Fibroblast of pulmonary artery (primary cell): ENCODE data around the gene TRAF3IP1.
"Not testable (repeated sequence)": the region's sequence is repeated elsewhere in the genome, so short reads cannot be mapped to it uniquely, and the experiment has no call there.

Experiments used
- DNase-seq: peaks from one replicate; pipeline ENCODE4 v3.0.0-alpha.2; 2010; ENCODE audit warnings: low read depth
- H3K4me3 ChIP-seq: replicated peaks from 2 replicates; pipeline ENCODE4 v1.5.1; 2011; ENCODE audit warnings: low read depth, mild to moderate bottlenecking, control low read depth, low read length, moderate library complexity
- TF ChIP-seq, protein P1 (sequence below): IDR thresholded peaks from 2 replicates; pipeline ENCODE4 v1.5.1; 2011; ENCODE audit warnings: mild to moderate bottlenecking, control low read depth, low read length, inconsistent platforms; ENCODE audit errors: missing control alignments

Gene TRAF3IP1, protein sequence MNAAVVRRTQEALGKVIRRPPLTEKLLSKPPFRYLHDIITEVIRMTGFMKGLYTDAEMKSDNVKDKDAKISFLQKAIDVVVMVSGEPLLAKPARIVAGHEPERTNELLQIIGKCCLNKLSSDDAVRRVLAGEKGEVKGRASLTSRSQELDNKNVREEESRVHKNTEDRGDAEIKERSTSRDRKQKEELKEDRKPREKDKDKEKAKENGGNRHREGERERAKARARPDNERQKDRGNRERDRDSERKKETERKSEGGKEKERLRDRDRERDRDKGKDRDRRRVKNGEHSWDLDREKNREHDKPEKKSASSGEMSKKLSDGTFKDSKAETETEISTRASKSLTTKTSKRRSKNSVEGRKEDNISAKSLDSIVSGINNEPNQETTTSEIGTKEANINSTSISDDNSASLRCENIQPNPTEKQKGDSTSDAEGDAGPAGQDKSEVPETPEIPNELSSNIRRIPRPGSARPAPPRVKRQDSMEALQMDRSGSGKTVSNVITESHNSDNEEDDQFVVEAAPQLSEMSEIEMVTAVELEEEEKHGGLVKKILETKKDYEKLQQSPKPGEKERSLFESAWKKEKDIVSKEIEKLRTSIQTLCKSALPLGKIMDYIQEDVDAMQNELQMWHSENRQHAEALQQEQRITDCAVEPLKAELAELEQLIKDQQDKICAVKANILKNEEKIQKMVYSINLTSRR

DNA sequence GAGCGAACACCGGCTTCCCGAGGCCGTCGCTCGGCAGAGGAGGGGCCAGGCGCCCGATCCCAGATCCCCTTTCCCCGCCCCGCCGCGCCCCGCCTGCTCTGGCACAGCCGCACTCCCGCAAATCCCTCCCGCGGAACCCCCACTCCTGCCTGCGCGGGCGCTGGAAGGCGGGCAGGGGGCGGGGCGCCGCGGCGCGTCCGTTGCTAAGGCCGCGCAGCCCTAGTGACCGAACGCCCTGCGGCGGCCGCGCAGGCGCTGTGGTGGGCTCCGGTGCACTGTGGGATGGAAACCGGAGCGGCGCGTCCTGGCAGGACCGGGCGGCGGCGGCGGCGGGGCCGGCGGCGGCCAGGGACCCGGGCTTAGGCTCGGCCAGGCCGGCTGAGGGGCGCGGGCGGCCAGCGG is at the start of gene TRAF3IP1:
Gene TRAF3IP1 (plus strand): TSS at position 273 of the 402 bp plus-strand sequence. CDS start 145 bp downstream, outside the sequence.
- peak; percentile 92 for DNase-seq
- TF ChIP-seq, protein P1, sequence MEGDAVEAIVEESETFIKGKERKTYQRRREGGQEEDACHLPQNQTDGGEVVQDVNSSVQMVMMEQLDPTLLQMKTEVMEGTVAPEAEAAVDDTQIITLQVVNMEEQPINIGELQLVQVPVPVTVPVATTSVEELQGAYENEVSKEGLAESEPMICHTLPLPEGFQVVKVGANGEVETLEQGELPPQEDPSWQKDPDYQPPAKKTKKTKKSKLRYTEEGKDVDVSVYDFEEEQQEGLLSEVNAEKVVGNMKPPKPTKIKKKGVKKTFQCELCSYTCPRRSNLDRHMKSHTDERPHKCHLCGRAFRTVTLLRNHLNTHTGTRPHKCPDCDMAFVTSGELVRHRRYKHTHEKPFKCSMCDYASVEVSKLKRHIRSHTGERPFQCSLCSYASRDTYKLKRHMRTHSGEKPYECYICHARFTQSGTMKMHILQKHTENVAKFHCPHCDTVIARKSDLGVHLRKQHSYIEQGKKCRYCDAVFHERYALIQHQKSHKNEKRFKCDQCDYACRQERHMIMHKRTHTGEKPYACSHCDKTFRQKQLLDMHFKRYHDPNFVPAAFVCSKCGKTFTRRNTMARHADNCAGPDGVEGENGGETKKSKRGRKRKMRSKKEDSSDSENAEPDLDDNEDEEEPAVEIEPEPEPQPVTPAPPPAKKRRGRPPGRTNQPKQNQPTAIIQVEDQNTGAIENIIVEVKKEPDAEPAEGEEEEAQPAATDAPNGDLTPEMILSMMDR: no peak
- peak within 1 kb of the TSS; percentile 65 for H3K4me3 ChIP-seq

DNA sequence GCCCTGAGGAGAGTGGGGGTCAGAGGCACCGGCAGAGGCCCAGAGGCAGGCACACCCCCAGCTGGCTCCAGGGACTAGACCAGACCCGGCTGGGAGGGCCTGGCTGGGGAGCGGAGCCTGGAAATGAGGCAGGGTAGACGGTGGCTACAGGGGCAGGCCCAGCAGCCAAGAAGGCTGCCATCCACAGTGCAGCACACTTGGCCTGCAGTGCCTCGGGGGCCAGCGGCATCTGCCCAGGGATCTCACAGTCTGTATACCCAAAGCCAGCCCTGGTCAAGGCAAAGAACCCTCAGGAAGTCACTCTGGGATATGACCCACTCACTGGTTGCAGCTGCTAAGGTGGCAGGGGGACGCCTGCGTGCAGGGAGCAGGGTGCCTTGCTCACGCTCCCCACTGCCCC is 49.7 kb upstream of the TRAF3IP1 start:
- DNase-seq: no peak
- TF ChIP-seq, protein P1: no peak
- H3K4me3 ChIP-seq: no peak overlapping the region

DNA sequence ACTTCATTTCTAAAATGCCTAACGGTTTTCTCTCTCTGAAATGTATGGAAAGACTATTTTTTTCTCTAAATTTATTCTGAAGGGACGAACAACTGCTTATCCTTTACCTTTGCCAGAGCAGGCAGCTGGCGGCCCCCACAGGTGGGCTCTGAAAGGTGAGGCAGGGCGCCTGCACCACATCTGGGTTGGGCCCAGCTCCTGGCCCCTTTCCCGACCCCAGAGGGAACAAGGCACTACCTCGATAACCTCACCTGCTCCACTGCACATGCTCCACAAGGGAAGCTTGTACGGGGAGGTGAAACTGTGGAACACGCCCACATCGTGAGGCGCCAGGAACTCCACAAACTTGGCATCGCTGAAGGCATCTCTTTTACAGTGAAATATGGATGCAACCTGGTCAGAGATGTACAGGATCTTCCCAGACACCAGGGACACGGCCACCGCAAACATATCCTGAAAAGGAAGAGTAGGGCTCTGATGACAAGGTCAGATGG is 49.2 kb upstream of the TRAF3IP1 start:
- no peak for DNase-seq
- TF ChIP-seq, protein P1: no peak
- no peak overlapping the region for H3K4me3 ChIP-seq

DNA sequence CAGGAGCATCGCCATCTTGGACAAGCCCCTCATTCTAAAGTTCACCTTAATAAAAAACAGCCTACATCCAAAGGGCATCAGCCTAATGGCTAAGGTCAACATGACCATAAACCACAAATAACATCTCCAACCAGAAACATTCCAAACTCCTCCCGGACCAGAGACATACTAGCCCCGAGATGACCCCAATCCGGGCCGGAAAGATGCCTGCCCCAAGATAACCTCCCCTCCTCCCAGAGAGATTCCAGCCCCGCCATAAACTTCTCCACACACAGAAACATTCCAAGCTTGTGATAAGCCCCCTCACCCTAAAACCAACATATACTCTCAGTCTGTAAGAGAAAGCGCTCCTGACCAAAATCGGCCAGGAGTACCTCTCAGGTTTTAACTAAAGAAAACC is 48.6 kb upstream of the TRAF3IP1 start:
- not testable (repeated sequence) for DNase-seq, H3K4me3 ChIP-seq

DNA sequence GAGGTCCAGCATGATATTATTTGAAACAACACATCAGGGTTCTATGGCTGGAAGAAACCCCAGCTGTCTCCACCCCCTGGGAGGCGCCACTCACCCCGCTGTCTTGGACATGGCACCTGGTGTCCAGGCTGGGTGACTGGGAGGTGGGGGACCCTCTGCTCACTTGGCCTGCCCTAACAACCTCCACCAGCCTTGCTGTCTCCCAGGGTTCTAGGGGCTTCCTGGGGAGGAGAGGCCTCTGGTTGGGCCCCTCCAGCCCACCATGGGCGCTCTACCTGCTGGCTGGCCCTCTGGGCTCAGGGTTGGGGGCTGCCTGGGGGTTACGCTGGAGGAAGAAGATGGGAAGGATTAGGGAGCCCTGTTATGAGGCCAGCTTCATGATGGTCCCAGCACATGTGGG is 48.2 kb upstream of the TRAF3IP1 start:
- H3K4me3 ChIP-seq: no peak overlapping the region
- TF ChIP-seq, protein P1: no peak
- no peak for DNase-seq

DNA sequence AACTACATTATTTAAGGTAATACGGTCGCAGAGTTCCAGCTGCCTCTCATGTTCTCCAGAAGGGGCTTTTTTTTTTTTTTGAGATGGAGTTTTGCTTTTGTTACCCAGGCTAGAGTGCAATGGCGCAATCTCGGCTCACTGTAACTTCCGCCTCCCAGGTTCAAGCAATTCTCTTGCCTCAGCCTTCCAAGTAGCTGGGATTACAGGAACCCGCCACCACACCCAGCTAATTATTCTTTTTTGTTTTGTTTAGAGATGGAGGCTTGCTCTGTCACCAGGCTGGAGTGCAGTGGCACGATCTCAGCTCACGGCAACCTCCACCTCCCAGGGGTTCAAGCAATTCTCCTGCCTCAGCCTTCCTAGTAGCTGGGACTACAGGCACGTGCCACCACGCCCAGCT is 46.9 kb upstream of the TRAF3IP1 start:
- not testable (repeated sequence) for DNase-seq, H3K4me3 ChIP-seq

DNA sequence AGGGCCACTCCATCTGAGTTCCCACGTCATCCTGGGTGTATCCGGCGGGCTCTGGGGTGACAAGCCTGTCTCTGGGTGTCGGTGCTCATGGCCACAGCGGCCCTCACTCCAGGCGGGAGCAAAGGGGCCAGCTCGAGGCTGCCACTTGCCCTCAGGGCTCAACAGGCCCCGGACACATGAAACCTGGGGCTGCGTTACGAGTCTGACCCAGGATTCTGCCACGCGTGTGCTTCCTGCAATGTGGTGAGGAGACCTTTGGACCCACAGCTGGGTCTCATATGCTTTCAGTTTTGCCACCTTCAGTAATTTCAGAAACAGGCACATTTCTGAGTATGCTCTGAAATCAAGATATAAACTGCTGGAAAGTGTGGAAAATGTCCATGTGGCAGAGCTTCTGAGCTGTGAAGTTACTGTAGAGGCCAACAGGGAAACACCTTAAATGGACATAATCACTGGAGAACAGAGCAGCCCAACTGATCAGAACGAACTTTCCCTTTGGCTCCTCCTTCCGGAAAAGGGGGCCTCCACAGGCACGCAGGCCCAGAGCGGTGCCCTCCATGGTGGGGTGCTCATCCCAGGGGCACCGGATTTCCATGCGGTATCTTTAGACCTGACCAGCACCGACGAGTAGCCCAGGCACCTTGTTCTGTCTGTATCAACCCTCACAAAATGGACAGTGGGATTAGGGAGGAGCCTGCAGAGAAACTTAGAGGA is 46.0 kb upstream of the TRAF3IP1 start:
- H3K4me3 ChIP-seq: no peak overlapping the region
- TF ChIP-seq, protein P1: no peak
- DNase-seq: no peak
